Amniotic epithelial cell (primary cell): Measurements from ENCODE around the gene FCN2.
"Not testable (repeated sequence)": the region's sequence is repeated elsewhere in the genome, so short reads cannot be mapped to it uniquely, and the experiment has no call there.

ENCODE experiments used
- DNase-seq: peaks from one replicate; pipeline ENCODE4 v3.0.0-alpha.2; 2010; ENCODE audit warnings: low read depth

Gene FCN2

DNA sequence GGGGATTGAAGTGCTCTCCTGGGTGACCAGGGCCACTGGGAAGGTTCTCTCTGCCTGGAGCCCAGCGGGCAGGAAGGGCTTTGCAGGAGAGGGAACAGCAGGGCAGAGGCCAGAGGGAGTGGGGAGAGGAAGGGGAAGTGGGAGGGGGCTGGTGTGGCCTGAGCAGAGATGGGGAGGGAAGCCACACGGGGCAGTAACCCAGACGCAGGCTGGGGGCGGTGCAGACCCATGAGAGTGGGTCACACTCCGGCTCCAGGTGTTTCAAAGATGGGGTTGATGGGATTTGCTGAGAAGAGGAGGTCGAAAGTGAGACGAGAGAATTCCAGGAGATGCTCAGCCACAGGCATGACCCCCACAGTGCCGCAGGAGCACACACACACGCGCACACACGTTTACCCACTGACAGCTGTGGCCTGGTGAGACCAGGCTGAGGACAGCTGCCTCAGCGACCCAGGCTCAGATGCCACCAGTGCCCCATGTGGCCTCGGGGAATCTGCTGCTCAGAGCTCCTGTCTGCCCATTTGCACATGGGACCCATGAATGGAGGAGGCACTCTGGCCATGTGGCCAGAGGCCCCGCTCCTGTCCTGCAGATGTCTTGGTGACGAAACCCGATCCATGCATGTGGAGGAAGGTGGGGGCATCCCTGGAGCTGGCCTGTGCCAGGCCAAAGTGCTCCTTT, 32.7 kb upstream of the FCN2 start:
- DNase-seq = no peak

- DNase-seq = no peak
Observed at GRCh38 chr9:134848504-134848903, 32.1 kb upstream of the FCN2 start.

- no peak for DNase-seq
Observed at GRCh38 chr9:134850611-134851010, 30.0 kb upstream of the FCN2 start.

DNA sequence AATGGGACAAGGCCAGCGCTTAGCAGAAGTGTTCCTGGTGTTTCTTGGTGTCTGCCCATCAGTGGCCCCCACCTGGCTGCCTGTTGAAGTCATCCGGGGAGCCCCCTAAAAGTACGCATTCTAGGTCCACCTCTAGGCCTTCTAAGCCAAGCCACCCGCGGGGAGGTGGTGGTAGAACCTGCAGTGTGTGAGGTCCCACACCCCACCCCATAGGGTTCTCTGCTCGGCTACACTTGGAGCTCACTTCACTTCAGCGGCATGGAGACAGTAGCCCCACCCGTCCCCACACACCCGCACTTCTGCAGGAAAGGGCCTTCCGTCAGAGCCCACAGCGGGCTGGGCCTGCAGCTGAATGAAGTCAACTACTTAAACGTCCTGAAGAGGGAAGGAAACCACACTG, 29.6 kb upstream of the FCN2 start:
- DNase-seq = no peak

DNA sequence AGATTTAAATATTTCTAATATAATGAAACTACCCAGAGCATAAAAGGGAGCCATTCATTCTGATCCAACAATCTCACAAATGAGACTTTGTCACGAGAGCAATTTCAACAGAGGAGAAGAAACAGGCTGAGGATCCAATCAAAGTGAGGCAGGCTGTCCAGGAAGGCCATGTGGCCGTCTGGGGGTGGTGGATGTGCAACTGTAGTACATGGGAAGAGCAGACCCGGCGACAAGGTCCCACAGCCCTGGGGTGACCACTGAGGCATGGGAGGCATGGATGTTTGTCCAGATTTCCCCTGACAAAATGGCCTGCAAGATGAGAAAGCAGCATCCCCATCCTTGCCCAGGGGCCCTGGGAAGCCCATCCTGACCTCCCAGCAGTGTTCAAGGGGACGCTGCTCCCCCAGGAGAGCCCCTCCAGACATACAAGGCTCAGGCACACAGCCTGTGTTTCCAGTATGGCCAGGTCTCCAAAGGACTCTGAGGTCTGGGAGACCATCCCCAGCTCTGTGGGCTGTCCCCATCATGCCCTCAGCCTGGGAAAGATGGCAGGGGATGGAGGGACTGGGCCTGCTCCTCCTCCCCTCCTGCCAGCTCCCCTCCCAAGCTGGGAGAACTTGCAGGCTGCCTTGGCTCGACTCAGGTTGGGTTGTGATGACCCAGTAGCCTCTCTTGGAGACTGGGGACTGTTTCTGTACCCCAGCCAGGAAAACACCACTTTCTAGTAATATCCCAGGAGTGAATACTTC, 27.5 kb upstream of the FCN2 start:
- no peak for DNase-seq

DNA sequence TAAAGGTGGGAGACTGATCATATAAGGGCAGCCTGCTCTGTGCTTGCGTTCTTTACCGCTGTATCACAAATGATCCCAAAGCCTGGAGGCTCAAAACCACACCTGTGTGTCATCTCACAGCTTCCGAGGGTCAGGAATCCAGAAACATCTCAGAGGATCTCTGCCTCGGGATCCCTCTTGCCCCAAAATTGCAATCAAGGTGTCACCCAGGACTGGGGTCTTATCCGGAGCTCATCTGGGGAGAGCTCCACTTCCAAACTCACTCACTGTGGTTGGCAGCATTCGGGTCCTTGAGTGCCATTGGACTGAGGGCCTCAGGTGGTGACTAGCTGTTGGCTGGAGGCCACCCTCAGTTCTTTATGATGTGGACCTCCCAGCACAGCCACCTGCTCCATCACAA, 26.7 kb upstream of the FCN2 start:
- no peak for DNase-seq

DNA sequence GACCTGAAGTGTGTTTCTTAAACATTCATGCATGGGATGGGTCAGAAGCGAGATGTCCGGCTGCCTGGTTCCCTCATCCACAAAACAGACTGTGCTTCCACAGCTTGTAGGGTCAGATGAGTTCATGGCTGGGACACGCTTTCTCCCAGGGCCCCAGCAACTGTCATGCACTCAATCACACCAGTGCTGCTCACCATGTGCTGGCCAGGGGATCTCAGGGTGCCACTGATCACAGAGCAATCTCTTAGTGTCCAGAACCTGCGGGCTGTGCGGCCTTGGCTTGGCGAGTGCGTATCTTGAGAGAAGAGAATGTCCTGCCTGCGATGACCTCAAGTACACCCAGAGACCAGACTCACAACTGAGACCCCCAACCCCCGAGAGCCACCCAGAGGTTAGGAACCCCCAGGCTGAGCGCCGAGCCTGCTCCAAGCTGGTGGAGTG, 26.0 kb upstream of the FCN2 start:
- no peak for DNase-seq

DNA sequence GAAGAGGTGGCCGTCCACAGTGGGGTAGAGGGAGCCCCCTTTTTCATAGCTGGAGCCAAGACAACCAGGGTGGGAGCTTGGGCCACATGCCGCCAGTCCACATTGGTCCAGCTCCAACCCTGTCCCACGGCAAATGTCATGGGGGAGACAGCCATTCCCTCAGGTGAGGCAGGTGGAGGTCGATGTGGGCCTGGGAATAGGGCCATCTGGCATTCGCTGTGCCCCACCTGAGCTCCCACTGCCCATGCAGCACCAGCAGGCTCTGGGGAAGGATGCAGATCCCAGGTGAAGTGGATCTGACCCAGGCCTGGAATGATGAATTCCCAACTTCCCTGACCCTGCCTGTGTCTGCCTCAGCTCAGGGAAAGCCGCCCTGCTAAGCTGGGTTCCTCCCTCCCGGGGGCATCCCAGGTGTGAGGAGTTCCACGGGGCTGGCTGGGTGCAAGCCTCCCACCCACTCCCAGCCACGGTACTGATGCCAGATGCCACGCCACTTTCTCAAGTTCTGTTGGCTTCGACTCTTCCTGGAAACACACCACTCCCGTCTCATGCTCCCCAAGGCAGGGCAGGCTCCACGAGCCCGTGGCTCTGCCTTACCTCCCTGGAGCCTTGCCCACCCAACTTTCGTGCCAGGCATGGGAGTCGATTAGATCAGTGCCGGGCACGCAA, 25.2 kb upstream of the FCN2 start:
- no peak for DNase-seq

- DNase-seq = no peak
Observed at GRCh38 chr9:134855900-134856377, 24.7 kb upstream of the FCN2 start.

DNA sequence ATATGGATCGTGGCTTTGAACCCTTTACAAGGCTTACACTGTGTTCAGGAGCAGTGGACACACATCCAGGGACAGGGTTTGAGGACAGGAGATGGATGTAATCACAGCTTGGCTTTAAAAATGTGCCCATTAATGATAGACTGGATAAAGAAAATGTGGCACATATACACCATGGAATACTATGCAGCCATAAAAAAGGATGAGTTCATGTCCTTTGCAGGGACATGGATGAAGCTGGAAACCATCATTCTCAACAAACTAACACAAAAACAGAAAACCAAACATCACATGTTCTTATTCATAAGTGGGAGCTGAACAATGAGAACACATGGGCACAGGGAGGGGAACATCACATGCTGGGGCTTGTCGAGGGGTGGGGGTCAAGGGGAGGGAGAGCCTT, 23.2 kb upstream of the FCN2 start:
- DNase-seq = not testable (repeated sequence)

DNA sequence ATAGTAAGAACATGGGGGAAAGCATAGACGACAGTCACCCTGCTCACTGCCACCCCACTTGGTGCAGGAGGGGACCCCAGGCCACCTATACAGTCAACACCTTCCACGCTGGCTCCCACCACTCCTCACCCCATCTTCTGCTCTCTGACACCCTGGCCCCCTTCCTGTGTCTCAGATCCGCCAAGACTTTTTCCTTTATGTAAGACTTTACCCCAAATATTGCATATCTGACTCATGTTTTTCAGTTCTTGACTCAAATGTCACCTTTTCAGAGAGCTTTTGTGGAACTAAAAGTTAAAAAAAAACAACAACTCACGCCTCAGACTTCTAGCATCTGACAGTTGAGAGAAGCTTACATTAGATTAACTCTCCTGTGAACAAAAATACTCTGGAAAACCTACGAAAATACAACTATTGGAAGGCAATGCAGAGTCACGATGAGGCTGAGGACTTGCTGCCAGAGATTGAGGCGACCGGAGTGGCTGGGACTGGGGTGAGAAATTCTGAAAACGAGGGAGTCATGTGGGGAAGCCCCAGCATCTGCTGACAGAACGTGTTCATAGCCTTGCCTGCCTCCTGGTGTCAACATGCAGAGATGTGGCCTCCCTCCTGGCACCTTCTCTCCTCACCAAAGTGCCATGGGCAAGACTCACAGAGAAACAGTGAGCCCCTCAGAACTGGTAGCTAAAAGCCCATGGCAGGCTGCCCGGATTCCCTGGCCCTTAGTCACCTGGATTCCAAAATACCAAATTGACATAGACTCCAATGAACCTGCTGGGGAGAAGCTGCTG, 22.4 kb upstream of the FCN2 start:
- DNase-seq = no peak

GRCh38 chr9:134860510-134860909, 20.1 kb upstream of the FCN2 start:
- DNase-seq = no peak

DNA sequence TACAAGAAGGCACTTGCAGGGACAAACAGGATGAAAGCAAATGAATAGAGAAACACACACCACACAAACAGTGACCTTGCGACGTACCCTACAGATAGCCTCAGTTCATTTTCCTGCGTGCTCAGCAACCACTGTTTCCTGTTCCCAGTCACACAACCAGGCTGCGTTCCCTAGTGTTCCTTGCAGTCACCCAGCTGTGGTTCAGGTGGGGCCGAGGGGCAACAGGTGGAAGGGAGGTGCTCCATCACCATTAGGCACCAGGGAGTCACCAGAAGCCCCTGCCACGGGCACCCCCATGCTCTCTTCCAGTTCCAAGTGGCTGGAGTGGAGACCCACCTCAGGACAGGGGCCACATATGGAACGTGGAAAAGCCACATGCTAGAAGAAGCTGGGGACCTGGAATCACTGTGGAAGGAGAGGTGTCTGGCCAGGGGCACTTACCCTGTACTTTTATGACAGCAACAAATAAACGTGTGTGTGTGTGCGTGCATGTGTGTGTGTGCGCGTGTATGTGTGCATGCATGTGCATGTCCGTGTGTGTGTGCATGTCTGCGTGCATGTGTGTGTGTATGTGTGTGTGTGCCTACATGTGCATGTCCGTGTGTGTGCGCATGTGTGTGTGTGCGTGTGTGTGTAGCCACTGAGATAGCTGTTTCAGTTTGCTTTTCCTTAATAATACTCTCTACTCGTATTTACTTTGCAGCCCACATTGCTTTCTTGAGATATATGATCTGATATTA, 18.8 kb upstream of the FCN2 start:
- no peak for DNase-seq

GRCh38 chr9:134863306-134863902, 17.2 kb upstream of the FCN2 start:
- DNase-seq = no peak

GRCh38 chr9:134863941-134864820, 16.4 kb upstream of the FCN2 start:
- DNase-seq = no peak

DNA sequence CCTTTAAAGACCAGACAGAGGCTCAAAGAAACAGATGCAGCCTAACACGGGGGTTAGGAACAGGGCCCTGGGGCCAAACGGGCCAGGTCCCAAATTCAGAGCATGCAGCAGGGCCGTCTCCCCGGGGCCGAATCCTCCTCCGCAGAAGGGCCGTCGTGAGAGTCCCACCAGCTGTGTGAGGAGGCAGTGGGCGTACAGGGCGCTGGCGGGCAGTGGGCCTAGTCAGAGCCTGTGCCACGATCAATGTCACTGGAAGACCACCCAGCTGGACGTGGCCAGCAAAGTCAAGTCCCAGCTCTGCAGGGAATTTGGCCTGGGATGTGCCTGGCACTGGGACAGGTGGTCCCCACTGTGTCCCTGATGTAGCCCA, 15.8 kb upstream of the FCN2 start:
- DNase-seq = no peak

GRCh38 chr9:134867917-134868750, 12.5 kb upstream of the FCN2 start:
- no peak for DNase-seq

DNA sequence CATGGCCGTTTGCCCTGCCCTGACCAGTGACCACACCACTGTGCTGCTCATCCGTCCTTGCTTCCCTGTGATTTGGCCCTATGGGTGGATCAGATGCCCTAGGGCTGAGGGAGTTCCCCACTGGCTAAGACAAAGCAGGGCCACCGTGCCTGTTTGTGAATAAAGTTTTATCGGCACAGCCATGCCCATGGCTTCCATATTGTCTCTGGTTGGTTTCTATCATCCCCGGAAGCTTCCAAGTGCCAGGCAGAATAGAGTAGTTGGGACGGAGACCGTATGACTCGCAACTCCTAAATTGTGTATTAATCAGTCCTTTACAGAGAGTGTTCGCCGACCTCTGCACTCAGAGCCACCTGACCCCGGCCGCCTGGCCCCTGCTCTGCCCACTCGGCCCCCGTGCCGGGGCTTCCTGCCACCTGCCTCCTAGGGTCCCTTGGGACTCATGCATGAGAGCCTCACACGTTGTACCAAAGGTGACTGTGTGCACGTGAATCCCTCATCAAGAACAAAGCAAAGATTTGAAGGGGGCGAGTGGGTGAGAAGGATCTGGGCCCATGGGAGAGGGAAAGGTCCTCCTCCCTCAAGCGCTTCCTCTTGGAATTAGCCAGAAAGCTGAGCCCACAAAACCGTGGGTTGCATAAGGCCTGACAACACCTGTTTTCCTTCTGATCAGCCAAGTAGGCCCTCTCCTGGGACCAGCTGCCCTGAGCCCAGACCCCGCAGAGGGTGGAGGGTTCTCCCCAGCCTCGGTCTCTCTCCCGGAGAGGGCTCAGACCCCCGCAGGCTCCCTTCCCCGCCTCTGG, 11.7 kb upstream of the FCN2 start:
- DNase-seq = no peak
